ENCODE results near the gene SLC17A1.

GRCh38 chr6:25748049-25748448 is 83.8 kb downstream of the SLC17A1 start:
- TF ChIP-seq CTCF (IDR thresholded peaks at IDR 0.05; ENCODE audit: low read depth, low read length) (no peak), POLR2A (IDR thresholded peaks at IDR 0.05; ENCODE audit: extremely low read depth, insufficient read length) (no peak), MAX (IDR thresholded peaks at IDR 0.05; ENCODE audit: low read depth, low read length) (no peak), MYC (IDR thresholded peaks at IDR 0.05; ENCODE audit: low read depth, low read length) (no peak)
